Measurements from ENCODE around the gene APOBEC4. TPM values are rescaled to one million over a fixed set of nuclear protein-coding genes. Genes with fewer than 3 reads are reported as not detected.

APOBEC4 gene
- polyA plus RNA-seq, 1 of the 3 experiments (the other 2 are of a cell fraction), result not detected

DNA sequence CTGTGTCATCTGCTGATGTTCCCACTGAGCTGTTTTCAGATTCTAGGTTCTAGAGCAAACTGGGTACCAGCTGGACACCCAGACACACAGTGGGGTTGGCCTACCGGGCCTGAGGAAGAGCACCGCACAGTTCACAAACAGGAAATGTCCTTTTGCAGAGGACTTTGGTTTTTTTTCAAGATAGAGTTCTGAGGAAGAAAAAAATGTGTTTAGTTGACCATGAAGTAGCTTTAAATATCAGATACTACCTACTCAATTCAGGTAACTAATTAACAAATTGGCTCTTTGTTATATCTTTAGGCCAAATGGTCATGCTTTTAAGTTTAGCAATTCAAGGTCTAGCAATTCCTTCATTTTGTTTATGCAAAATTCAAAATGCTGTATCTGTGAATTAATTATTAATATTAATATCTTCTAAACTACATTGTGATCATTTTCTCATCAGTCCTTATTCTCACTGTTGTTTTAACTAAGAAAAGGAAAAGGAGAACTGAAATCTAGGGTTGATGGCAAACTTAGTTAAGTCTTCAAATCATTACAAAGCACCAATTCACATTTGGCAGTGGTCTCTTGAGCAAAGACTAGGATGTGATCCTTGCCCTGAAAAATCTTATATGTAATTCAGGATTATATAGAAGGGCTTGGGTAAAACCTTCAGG is 45.7 kb downstream of the APOBEC4 start:
- ChIA-PET CTCF (interaction anchor here (0.6 to 2.2 kb wide), 3 partner anchors 48 to 326 kb away, joined by 3 to 6 read pairs (median 4); no protein-coding TSS in a partner anchor), POLR2A (no interaction called here)
- TF ChIP-seq, protein P1, sequence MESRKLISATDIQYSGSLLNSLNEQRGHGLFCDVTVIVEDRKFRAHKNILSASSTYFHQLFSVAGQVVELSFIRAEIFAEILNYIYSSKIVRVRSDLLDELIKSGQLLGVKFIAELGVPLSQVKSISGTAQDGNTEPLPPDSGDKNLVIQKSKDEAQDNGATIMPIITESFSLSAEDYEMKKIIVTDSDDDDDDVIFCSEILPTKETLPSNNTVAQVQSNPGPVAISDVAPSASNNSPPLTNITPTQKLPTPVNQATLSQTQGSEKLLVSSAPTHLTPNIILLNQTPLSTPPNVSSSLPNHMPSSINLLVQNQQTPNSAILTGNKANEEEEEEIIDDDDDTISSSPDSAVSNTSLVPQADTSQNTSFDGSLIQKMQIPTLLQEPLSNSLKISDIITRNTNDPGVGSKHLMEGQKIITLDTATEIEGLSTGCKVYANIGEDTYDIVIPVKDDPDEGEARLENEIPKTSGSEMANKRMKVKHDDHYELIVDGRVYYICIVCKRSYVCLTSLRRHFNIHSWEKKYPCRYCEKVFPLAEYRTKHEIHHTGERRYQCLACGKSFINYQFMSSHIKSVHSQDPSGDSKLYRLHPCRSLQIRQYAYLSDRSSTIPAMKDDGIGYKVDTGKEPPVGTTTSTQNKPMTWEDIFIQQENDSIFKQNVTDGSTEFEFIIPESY (IDR thresholded peaks at IDR 0.05; ENCODE audit: borderline replicate concordance, low read depth), result no peak
- no peak for TF ChIP-seq GABPA (IDR thresholded peaks at IDR 0.05; ENCODE audit: low read depth)
- TF ChIP-seq MXI1 (IDR thresholded peaks at IDR 0.05; ENCODE audit: low read depth, low read length), result no peak
- no peak for TF ChIP-seq SMC3 (IDR thresholded peaks at IDR 0.05; ENCODE audit: low read depth, low read length)
- TF ChIP-seq EP300 (IDR thresholded peaks at IDR 0.05; ENCODE audit: borderline replicate concordance in 1 of 2, low read depth in 1 of 2, low read length in 1 of 2), result no peak
- TF ChIP-seq RCOR1 (IDR thresholded peaks at IDR 0.05; ENCODE audit: low read length), result no peak
- TF ChIP-seq, protein P2, sequence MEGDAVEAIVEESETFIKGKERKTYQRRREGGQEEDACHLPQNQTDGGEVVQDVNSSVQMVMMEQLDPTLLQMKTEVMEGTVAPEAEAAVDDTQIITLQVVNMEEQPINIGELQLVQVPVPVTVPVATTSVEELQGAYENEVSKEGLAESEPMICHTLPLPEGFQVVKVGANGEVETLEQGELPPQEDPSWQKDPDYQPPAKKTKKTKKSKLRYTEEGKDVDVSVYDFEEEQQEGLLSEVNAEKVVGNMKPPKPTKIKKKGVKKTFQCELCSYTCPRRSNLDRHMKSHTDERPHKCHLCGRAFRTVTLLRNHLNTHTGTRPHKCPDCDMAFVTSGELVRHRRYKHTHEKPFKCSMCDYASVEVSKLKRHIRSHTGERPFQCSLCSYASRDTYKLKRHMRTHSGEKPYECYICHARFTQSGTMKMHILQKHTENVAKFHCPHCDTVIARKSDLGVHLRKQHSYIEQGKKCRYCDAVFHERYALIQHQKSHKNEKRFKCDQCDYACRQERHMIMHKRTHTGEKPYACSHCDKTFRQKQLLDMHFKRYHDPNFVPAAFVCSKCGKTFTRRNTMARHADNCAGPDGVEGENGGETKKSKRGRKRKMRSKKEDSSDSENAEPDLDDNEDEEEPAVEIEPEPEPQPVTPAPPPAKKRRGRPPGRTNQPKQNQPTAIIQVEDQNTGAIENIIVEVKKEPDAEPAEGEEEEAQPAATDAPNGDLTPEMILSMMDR (IDR thresholded peaks at IDR 0.05), result no peak
- TF ChIP-seq NFIC (IDR thresholded peaks at IDR 0.05; ENCODE audit: borderline replicate concordance), result no peak
- TF ChIP-seq EZH2phosphoT487 (IDR thresholded peaks at IDR 0.05; ENCODE audit: borderline replicate concordance, low read depth), result no peak
- TF ChIP-seq FOXJ3 (CRISPR knock-in tag; IDR thresholded peaks at IDR 0.05), result no peak
- no peak overlapping the region for H3K4me3 ChIP-seq (ENCODE audit: low read depth in 2 of 2, low read length in 1 of 2)
- peaks cover 36% of the 10 kb centered on the region for H3F3A ChIP-seq (replicated peaks; ENCODE audit: insufficient read depth)
- H3K9ac ChIP-seq, result peak overlapping the region; percentile 78; the same call in 1 of the 2 replicates
- no peaks in the 10 kb centered on the region for H3K27me3 ChIP-seq (ENCODE audit: insufficient read depth)
- DNase-seq, result no peak
- H3K4me1 ChIP-seq (ENCODE audit: control insufficient read depth in 1 of 2, insufficient read depth in 2 of 2, low read depth in 1 of 2, low read length in 1 of 2), result peaks cover 20 to 29% of the 10 kb centered on the region in 2 experiments
- 0 out of 2 replicates have a peak overlapping the region, but pooled peaks have one; percentile 15 for H2AFZ ChIP-seq (ENCODE audit: low read depth)
- no peaks in the 10 kb centered on the region for H3K36me3 ChIP-seq (replicated peaks in 1 of 2; ENCODE audit: control insufficient read depth in 1 of 2, insufficient read depth in 2 of 2, low read length in 1 of 2)
- no peaks in the 10 kb centered on the region for H4K20me1 ChIP-seq (ENCODE audit: insufficient read depth)
- no peaks in the 10 kb centered on the region for H3K9me3 ChIP-seq
- H3K4me2 ChIP-seq, result peak overlapping the region; percentile 9; the same call in 1 of the 2 replicates
- H3K79me2 ChIP-seq (ENCODE audit: insufficient read depth), result no peaks in the 10 kb centered on the region
- 100% methylated on average over 2 of the region's 2 CpGs for WGBS (ENCODE audit: low lambda C conversion rate)
- H3K9me2 ChIP-seq, result no peaks in the 10 kb centered on the region
- H3K27ac ChIP-seq (ENCODE audit: low read depth in 2 of 2, low read length in 1 of 2), result peak overlapping the region in 1 of 2 experiments; percentile 98; a peak in 2 of 4 replicates

DNA sequence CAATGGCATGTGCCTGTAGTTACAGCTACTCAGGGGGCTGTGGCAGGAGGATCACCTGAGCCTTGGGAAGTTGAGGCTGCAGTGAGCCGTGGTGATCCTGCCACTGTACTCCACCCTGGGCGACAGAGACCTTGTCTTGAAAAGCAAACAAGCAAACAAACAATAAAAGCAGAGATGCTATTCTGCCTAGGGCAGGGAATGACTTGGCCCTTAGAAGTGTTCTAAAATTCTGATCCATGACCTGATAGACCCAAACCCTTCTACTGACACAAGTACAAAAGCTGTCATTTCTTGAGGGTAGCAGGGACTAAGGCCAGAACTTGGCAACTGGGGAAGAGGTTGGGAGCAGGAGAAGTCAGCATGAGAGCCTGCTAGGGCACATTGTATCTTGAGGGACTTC is 47.2 kb downstream of the APOBEC4 start:
- ChIA-PET CTCF (interaction anchor here (0.6 to 2.2 kb wide), 2 partner anchors 79 to 324 kb away, joined by 3 to 6 read pairs; no protein-coding TSS in a partner anchor), POLR2A (no interaction called here)
- Histone ChIP-seq H4K20me1 (ENCODE audit: insufficient read depth) (no peaks in the 10 kb centered on the region), H3K9me2 (no peaks in the 10 kb centered on the region), H3F3A (replicated peaks; ENCODE audit: insufficient read depth) (peaks cover 38% of the 10 kb centered on the region), H3K9me3 (no peaks in the 10 kb centered on the region), H3K27ac (ENCODE audit: low read depth in 2 of 2, low read length in 1 of 2) (peak overlapping the region in 1 of 2 experiments; percentile 98; a peak in 2 of 4 replicates), H3K4me3 (ENCODE audit: low read depth in 2 of 2, low read length in 1 of 2) (no peak overlapping the region), H3K27me3 (ENCODE audit: insufficient read depth) (no peaks in the 10 kb centered on the region), H3K9ac (no peak overlapping the region), H3K79me2 (ENCODE audit: insufficient read depth) (no peaks in the 10 kb centered on the region), H3K36me3 (replicated peaks in 1 of 2; ENCODE audit: control insufficient read depth in 1 of 2, insufficient read depth in 2 of 2, low read length in 1 of 2) (no peaks in the 10 kb centered on the region), H2AFZ (ENCODE audit: low read depth) (no peak overlapping the region), H3K4me1 (ENCODE audit: control insufficient read depth in 1 of 2, insufficient read depth in 2 of 2, low read depth in 1 of 2, low read length in 1 of 2) (peaks cover 20 to 29% of the 10 kb centered on the region in 2 experiments), H3K4me2 (no peak overlapping the region)
- no peak for DNase-seq
- WGBS (ENCODE audit: low lambda C conversion rate), result 93% methylated on average over 2 of the region's 2 CpGs
- TF ChIP-seq NRF1 (IDR thresholded peaks at IDR 0.05; ENCODE audit: low read depth, low read length) (no peak), EZH2phosphoT487 (IDR thresholded peaks at IDR 0.05; ENCODE audit: borderline replicate concordance, low read depth) (no peak), SIN3A (IDR thresholded peaks at IDR 0.05; ENCODE audit: borderline replicate concordance, low read depth, low read length) (no peak), JUND (IDR thresholded peaks at IDR 0.05) (no peak), GATA2 (CRISPR knock-in tag; IDR thresholded peaks at IDR 0.05) (no peak), TEAD4 (IDR thresholded peaks at IDR 0.05; ENCODE audit: borderline replicate concordance, insufficient read depth) (no peak), CHD2 (IDR thresholded peaks at IDR 0.05; ENCODE audit: low read length, partially characterized antibody) (no peak)
- TF ChIP-seq, protein P1 (IDR thresholded peaks at IDR 0.05; ENCODE audit: borderline replicate concordance, low read depth), result no peak
- TF ChIP-seq, protein P3, sequence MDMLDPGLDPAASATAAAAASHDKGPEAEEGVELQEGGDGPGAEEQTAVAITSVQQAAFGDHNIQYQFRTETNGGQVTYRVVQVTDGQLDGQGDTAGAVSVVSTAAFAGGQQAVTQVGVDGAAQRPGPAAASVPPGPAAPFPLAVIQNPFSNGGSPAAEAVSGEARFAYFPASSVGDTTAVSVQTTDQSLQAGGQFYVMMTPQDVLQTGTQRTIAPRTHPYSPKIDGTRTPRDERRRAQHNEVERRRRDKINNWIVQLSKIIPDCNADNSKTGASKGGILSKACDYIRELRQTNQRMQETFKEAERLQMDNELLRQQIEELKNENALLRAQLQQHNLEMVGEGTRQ (IDR thresholded peaks at IDR 0.05; ENCODE audit: borderline replicate concordance, low read depth, low read length), result no peak

Measured in SK-N-SH (cell line).